ENCODE results near the gene CUX1.

GRCh38 chr7:101835136-101835535, 17.7 kb downstream of the CUX1 start:
- TF ChIP-seq TEAD4 (IDR thresholded peaks at IDR 0.05) (no peak), USF1 (IDR thresholded peaks at IDR 0.05) (no peak), YY1 (IDR thresholded peaks at IDR 0.05; ENCODE audit: low read depth) (no peak), CEBPB (IDR thresholded peaks at IDR 0.05) (no peak), TAF1 (IDR thresholded peaks at IDR 0.05; ENCODE audit: low read depth) (no peak), NFIC (IDR thresholded peaks at IDR 0.05) (no peak), EP300 (IDR thresholded peaks at IDR 0.05; ENCODE audit: borderline replicate concordance) (no peak), REST (IDR thresholded peaks at IDR 0.05; ENCODE audit: low read depth) (no peak), EGR1 (IDR thresholded peaks at IDR 0.05) (no peak), CREB1 (IDR thresholded peaks at IDR 0.05; ENCODE audit: low read depth) (no peak), RAD21 (IDR thresholded peaks at IDR 0.05; ENCODE audit: low read depth) (no peak), FOXM1 (IDR thresholded peaks at IDR 0.05; ENCODE audit: borderline replicate concordance, low read depth) (no peak), MAX (IDR thresholded peaks at IDR 0.05) (no peak)
